Activated CD4-positive, alpha-beta T cell treated with anti-CD3 and anti-CD28 coated beads, Interleukin-2, amount 50 U/mL, for 48 hours (primary cell): ENCODE data around the gene KRTAP4-9.
"Not testable (repeated sequence)": the region's sequence is repeated elsewhere in the genome, so short reads cannot be mapped to it uniquely, and the experiment has no call there.

Source experiments
- DNase-seq, 2 experiments: peaks; one replicate each; pipeline ENCODE4 v3.0.0-alpha.2; 2020

Gene KRTAP4-9

GRCh38 chr17:41105347-41105746 lies at the start of gene KRTAP4-9:
Gene KRTAP4-9 (plus strand): TSS chr17:41105389. CDS start chr17:41105389, 0 bp downstream.
- DNase-seq, result not testable (repeated sequence)

GRCh38 chr17:41057547-41057946 lies 47.6 kb upstream of the KRTAP4-9 start:
- no peak for DNase-seq

GRCh38 chr17:41058741-41059140 lies 46.4 kb upstream of the KRTAP4-9 start:
- no peak for DNase-seq

- DNase-seq, result not testable (repeated sequence)
These were observed 45.7 kb upstream of the KRTAP4-9 start for GRCh38 chr17:41059276-41060051.

GRCh38 chr17:41060052-41060604 lies 45.1 kb upstream of the KRTAP4-9 start, which contains the start of gene KRTAP2-3:
Gene KRTAP2-3 (minus strand): TSS chr17:41060114. CDS start chr17:41060050, 64 bp downstream.
- DNase-seq, result no peak

- DNase-seq, result no peak
These were observed 43.2 kb upstream of the KRTAP4-9 start for GRCh38 chr17:41061964-41062363.

- no peak for DNase-seq
These were observed 41.7 kb upstream of the KRTAP4-9 start for GRCh38 chr17:41063449-41063848.

GRCh38 chr17:41064301-41064700 lies 40.9 kb upstream of the KRTAP4-9 start:
- DNase-seq, result no peak

GRCh38 chr17:41065016-41065689 lies 40.0 kb upstream of the KRTAP4-9 start:
- not testable (repeated sequence) for DNase-seq

GRCh38 chr17:41065829-41066624 lies 39.2 kb upstream of the KRTAP4-9 start, which contains the start of gene KRTAP2-4:
Gene KRTAP2-4 (minus strand): TSS chr17:41065879. CDS start chr17:41065845, 34 bp downstream.
- no peak for DNase-seq

- no peak for DNase-seq
These were observed 37.9 kb upstream of the KRTAP4-9 start for GRCh38 chr17:41067281-41067680.

GRCh38 chr17:41069031-41069430 lies 36.2 kb upstream of the KRTAP4-9 start:
- no peak for DNase-seq

GRCh38 chr17:41071606-41072360 lies 33.4 kb upstream of the KRTAP4-9 start:
- DNase-seq, result no peak

GRCh38 chr17:41073676-41074075 lies 31.5 kb upstream of the KRTAP4-9 start:
- no peak for DNase-seq

- no peak for DNase-seq
These were observed 28.4 kb upstream of the KRTAP4-9 start for GRCh38 chr17:41076788-41077187.

GRCh38 chr17:41082626-41083025 lies 22.6 kb upstream of the KRTAP4-9 start:
- no peak for DNase-seq

GRCh38 chr17:41083427-41083826 lies 21.8 kb upstream of the KRTAP4-9 start:
- not testable (repeated sequence) for DNase-seq

GRCh38 chr17:41084100-41084856 lies 20.9 kb upstream of the KRTAP4-9 start, which contains the start of gene KRTAP4-7:
Gene KRTAP4-7 (plus strand): TSS chr17:41084150. CDS start chr17:41084207, 57 bp downstream.
- DNase-seq, result not testable (repeated sequence)

- DNase-seq, result not testable (repeated sequence)
These were observed 16.3 kb upstream of the KRTAP4-9 start for GRCh38 chr17:41088760-41089352.

GRCh38 chr17:41096055-41096454 lies 9.1 kb upstream of the KRTAP4-9 start:
- DNase-seq, result no peak

- DNase-seq, result no peak
These were observed 7.1 kb upstream of the KRTAP4-9 start, which contains the start of gene KRTAP4-8 for GRCh38 chr17:41098042-41098441. Gene KRTAP4-8 (minus strand): TSS chr17:41098142. CDS start chr17:41098084, 58 bp downstream.
